ENCODE results near the gene PEX5L.

The PEX5L gene

GRCh38 chr3:179766416-179767133 is 270.2 kb downstream of the PEX5L start:
- FAIRE-seq: no peak

DNA sequence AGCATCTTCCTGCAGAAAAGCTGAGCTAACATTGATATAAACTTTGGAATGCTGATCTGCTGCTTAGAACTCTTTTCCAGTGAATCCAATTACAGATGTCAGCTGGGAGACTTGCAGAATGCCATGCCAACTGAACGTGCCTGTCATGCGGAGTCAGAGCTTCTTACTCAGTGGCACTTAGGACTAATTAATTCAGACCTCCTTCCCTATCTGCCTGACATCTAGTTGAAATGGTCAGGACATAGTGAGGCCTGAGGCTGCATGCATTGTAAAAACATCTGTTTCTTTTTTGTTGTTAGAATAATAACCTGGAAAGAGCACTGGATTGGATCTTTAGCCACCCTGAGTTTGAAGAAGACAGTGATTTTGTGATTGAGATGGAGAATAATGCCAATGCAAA is 271.3 kb downstream of the PEX5L start:
- FAIRE-seq: no peak

DNA sequence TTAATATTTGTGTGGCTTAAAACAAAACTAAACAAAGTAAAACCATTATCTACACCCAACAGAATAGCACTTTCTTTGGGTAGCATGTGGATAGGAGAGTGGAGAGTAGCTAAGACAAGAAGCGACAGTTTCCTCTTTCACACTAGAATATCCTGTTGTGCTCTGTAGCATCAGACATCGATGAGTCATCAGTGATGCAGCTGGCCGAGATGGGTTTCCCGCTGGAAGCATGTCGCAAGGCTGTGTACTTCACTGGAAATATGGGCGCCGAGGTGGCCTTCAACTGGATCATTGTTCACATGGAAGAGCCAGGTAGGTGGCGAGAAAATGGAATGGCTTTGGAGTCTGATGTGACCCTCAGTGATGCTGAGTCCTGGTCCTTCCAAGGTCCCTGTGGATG is 275.8 kb downstream of the PEX5L start:
- FAIRE-seq: no peak

GRCh38 chr3:179750720-179751328 is 285.9 kb downstream of the PEX5L start:
- no peak for FAIRE-seq

GRCh38 chr3:179745716-179746115 is 291.0 kb downstream of the PEX5L start:
- no peak for FAIRE-seq

GRCh38 chr3:179745079-179745478 is 291.7 kb downstream of the PEX5L start:
- no peak for FAIRE-seq

Data from colon (tissue), 2 donors.